ENCODE measurements around the gene HOXB6.

The HOXB6 gene

DNA sequence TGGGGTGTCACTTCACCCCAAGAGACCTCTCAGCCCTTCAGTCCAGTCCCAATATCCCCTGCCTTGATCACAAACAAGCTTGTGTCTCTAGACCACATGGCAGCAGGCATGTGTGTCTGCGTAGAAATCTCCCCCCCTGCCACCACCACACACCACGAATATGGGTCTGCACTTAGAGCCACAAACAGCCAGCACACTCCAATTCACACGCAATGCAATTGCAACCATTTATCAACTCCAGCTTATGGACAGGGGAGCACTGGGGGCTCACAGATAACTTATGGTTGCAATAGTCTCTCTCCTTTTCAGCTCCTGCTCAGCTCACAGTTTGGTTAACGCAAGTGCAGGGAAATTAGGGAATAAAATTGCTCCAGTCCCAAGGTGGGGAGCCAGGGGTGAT lies 18.8 kb upstream of the HOXB6 start:
- Histone ChIP-seq H3K36me3 (ENCODE audit: insufficient read depth, low read length) (no peaks in the 10 kb centered on the region), H3K9me3 (ENCODE audit: low read length) (no peaks in the 10 kb centered on the region), H3K27me3 (ENCODE audit: insufficient read depth, low read length) (peaks cover 97% of the 10 kb centered on the region), H3K4me1 (ENCODE audit: insufficient read depth, low read length) (peaks cover 5% of the 10 kb centered on the region), H2AFZ (ENCODE audit: low read depth, low read length) (no peak overlapping the region), H3K4me3 (ENCODE audit: low read length) (no peak overlapping the region)

DNA sequence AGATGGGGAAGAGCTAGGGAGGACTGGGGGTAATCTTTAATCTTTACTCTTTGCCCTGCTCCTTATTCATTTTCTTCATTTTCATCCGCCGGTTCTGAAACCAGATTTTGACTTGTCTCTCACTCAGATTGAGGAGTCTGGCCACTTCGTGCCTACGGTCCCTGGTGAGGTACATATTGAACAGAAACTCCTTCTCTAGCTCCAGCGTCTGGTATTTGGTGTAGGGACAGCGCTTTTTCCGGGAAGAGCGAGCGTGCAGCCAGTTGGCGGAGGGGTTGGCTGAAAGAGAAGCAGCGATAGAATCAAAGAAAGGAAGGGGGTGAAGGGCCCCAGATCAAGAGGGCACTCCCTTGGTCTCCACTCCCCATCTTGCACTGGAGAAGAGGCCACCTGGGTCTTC lies 18.1 kb upstream of the HOXB6 start:
- peaks cover 5% of the 10 kb centered on the region for H3K4me1 ChIP-seq (ENCODE audit: insufficient read depth, low read length)
- peaks cover 97% of the 10 kb centered on the region for H3K27me3 ChIP-seq (ENCODE audit: insufficient read depth, low read length)
- no peak overlapping the region for H3K4me3 ChIP-seq (ENCODE audit: low read length)
- no peaks in the 10 kb centered on the region for H3K9me3 ChIP-seq (ENCODE audit: low read length)
- H3K36me3 ChIP-seq (ENCODE audit: insufficient read depth, low read length): no peaks in the 10 kb centered on the region
- H2AFZ ChIP-seq (ENCODE audit: low read depth, low read length): no peak overlapping the region

DNA sequence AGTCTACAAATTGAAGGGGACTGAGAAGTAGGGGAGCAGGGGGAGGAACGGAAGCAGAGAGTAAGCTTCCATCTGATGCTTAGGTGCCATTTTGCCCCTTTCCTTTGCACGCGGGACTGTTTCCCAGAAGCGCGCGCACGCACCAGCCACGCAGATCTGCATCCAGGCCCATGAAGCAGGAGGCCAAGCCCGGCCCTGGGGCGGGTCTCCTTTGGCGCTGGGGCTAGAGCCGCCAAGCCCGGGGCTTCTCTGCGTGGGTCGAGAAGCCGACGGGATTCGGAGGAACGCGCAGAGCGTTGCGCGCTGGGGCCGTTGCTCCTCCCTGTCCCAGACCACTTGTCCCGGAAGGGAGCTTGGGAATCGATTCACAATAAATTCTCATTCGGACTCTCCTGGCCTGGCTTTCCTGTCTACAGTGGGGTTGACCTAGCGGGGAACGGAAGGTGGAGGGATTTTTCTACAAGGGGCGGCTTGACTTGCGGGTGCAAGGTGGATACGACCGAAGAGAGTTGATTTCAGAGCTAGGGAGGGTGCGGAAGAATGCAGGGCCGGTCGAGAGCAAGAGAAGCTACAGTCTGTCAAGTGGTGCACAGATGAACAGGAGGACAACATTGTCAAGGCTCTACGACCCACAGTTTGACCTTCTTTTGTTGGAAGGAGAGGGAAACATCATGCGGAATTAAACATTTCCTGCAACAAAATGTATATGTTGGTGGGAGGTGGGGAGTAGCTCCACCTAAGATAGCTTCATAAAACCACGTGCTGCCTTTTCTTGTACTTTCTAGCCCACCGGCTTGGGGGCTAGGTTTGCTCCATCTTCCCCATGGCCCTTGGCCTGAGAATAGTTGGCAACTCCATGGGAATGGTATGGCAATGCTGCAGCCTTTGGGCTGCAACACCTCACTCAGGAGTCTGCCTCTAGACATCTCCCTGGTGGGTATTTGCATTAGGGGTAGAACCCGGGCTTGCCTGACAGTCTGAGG lies 16.9 kb upstream of the HOXB6 start:
- Histone ChIP-seq H3K27me3 (ENCODE audit: insufficient read depth, low read length) (peaks cover 98% of the 10 kb centered on the region), H3K9me3 (ENCODE audit: low read length) (no peaks in the 10 kb centered on the region), H3K4me3 (ENCODE audit: low read length) (no peak overlapping the region), H3K36me3 (ENCODE audit: insufficient read depth, low read length) (no peaks in the 10 kb centered on the region), H3K4me1 (ENCODE audit: insufficient read depth, low read length) (peaks cover 5% of the 10 kb centered on the region), H2AFZ (ENCODE audit: low read depth, low read length) (no peak overlapping the region)

DNA sequence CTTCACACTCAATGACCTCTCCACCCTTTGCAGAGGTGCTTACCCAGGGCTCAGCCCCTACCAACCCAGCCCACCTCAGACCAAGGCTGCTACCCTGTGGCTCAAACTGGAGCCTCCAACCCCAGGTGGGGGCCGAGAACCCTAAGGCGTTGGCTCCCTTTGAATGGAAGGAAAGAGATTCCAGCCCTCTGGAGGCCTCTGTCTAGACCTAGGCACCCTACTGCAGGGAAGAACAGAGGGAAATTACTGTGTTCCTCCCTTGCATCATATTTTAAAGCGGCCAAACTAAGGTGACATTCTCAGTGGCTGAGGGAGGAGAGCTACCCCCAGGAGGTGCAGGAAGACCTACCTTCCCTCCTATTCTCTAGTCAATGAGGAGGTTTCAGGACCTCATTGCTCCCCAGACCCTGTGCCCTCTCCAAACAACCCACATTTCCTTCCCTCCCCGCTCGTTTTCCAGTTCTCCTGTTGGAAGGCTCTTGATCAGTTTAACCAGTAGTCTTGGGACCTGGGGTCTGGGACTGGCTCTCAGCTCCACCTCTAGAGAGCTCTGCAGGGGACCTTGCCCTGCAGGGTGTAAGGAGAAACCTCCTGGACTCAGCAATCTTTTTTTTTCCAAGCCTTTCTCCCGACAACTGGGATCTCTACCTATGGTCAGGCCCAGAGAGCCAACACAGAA lies 15.8 kb upstream of the HOXB6 start:
- Histone ChIP-seq H3K4me3 (ENCODE audit: low read length) (no peak overlapping the region), H3K27me3 (ENCODE audit: insufficient read depth, low read length) (peaks cover 99% of the 10 kb centered on the region), H3K36me3 (ENCODE audit: insufficient read depth, low read length) (no peaks in the 10 kb centered on the region), H3K4me1 (ENCODE audit: insufficient read depth, low read length) (peaks cover 5% of the 10 kb centered on the region), H2AFZ (ENCODE audit: low read depth, low read length) (no peak overlapping the region), H3K9me3 (ENCODE audit: low read length) (no peaks in the 10 kb centered on the region)

DNA sequence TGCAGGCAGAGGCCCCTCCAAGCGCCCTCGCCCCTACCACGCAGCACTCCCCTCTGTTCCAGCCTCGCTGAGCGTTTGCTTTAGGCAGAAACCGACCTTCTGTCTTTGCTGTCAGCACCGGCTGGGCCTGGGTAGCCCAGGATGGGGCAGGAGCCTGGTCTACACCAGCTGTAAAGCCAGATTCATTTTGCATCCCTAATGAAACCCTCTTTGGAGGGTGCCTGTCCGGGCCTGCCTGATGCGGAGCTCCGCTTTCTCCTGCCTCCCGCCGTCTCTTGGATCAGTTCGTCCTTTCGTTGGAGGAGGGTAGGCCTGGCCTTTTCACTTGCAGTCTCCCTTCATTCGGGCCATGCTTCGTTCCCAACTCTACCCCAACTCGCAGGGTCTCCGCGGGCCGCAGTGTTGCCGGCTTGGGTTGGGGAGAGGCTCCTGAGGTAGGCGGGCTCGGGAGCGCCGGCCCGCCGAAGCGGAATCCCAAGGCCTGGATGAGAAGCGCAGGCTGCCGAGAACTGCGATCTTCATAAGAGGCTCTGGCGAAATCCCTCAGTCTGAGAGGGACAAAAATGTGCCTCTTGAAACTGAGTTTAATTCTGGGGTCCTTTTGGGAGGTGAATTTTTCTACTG lies 15.2 kb upstream of the HOXB6 start:
- Histone ChIP-seq H3K4me1 (ENCODE audit: insufficient read depth, low read length) (peaks cover 2% of the 10 kb centered on the region), H3K27me3 (ENCODE audit: insufficient read depth, low read length) (peaks cover 99% of the 10 kb centered on the region), H3K4me3 (ENCODE audit: low read length) (no peak overlapping the region), H3K9me3 (ENCODE audit: low read length) (no peaks in the 10 kb centered on the region), H2AFZ (ENCODE audit: low read depth, low read length) (peak overlapping the region; percentile 55), H3K36me3 (ENCODE audit: insufficient read depth, low read length) (no peaks in the 10 kb centered on the region)

DNA sequence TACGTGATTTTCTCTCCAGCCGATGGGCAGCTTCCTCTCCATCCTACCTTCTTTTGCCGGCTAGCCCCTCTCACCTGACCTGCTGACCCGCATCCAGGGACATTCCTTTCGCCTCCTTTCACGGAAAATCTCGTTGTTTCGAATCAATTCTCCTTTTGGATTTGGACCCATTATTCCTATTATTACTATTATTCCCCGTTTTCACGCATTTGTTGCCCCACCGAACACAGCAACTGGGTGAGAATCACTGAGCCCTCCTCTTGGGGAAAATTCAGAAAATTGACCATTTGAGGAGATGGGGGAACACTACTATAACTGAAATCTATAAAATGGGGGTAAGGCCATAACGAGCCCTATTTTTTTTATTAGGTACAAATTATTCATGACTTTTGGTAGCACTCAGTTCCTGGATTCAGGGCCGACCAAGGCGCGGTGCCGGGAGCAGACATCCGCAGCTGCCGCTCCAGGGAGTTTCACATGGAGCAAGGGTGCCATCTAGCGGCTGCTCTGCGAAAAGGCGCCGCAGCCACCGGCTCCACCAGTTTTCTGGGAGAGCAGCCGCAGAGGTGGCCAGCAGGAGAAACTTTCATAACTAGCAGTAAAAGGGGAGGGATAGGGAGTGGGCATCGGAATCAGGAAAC lies 13.6 kb upstream of the HOXB6 start:
- Histone ChIP-seq H3K9me3 (ENCODE audit: low read length) (no peaks in the 10 kb centered on the region), H3K36me3 (ENCODE audit: insufficient read depth, low read length) (no peaks in the 10 kb centered on the region), H2AFZ (ENCODE audit: low read depth, low read length) (no peak overlapping the region), H3K27me3 (ENCODE audit: insufficient read depth, low read length) (peaks cover 99% of the 10 kb centered on the region), H3K4me1 (ENCODE audit: insufficient read depth, low read length) (no peaks in the 10 kb centered on the region), H3K4me3 (ENCODE audit: low read length) (no peak overlapping the region)

DNA sequence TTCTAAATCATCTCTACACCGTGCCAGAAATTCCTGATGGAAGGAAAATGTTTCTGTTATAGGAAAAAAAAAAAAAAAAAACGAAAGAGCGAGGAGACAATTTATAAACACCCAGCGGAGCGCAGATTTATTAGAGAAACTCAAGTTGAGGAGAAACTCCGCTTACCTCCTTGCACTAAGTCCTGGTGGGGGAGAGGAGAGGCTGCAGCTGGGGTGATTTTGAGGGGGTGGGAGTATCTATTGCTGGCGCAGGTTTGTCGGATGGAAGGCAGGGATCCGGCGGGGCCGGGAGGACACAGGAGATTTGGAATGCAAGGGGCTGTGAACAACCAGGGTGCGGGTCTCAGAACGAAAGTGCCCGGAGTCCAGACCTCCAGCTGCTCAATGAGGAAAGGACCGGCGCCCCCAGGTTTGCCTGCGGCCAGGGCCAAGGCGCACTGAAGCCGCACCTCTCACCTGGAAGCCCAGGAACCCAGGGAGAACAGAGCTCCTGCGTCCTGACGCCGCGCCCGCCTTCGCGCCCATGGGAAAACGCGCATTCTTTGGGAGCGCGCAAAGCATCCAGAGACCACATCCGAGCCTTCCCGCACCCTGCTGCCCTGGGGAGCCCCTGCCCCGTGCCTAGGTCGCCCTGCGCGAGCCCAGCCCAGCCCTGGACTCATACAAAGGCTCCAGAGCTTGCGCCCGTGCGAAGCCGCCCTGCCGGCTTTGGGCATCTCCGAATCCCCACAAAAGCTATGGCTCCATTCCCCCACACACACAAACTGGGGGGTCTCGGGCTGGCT lies 12.9 kb upstream of the HOXB6 start:
- H3K4me1 ChIP-seq (ENCODE audit: insufficient read depth, low read length): peaks cover 3% of the 10 kb centered on the region
- H3K36me3 ChIP-seq (ENCODE audit: insufficient read depth, low read length): no peaks in the 10 kb centered on the region
- no peak overlapping the region for H3K4me3 ChIP-seq (ENCODE audit: low read length)
- no peaks in the 10 kb centered on the region for H3K9me3 ChIP-seq (ENCODE audit: low read length)
- no peak overlapping the region for H2AFZ ChIP-seq (ENCODE audit: low read depth, low read length)
- H3K27me3 ChIP-seq (ENCODE audit: insufficient read depth, low read length): peaks cover 98% of the 10 kb centered on the region

DNA sequence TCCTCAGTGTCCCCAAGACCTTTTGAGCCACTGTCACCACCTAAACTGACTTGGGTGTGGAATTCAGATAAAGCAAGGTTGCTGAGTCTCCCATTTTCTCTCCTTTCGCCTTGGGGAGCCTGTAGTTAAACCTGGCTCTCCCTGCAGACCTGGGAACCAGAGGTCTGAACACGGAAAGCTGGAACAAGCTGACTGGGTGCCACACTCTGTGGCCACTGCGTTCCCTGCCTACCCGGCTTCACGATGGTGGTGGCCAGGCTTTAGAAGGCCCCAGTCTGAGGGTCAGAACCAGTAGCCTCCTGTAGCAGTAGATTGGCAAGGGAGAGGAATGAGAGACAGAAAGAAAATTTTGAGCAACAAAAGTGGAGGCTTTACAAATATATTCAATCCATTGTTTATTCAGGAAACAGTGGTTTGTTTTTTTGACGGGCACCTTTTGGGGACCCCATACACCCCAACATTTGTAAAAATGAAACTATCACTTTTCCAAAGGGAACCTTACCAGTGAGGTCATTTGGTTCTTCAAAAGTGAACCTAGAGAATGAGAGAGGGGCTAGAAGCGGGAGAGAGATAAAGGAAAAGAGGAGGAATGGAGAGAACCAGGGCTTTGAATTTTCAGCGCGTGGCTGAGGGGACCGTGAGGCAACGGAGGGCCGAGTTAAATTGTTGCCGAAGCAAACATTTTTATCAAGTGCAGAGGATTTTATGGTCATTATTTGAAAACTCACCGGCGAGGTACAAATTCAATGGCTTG lies 12.1 kb upstream of the HOXB6 start:
- Histone ChIP-seq H2AFZ (ENCODE audit: low read depth, low read length) (no peak overlapping the region), H3K27me3 (ENCODE audit: insufficient read depth, low read length) (peaks cover 98% of the 10 kb centered on the region), H3K9me3 (ENCODE audit: low read length) (no peaks in the 10 kb centered on the region), H3K36me3 (ENCODE audit: insufficient read depth, low read length) (no peaks in the 10 kb centered on the region), H3K4me1 (ENCODE audit: insufficient read depth, low read length) (peaks cover 6% of the 10 kb centered on the region), H3K4me3 (ENCODE audit: low read length) (no peak overlapping the region)

DNA sequence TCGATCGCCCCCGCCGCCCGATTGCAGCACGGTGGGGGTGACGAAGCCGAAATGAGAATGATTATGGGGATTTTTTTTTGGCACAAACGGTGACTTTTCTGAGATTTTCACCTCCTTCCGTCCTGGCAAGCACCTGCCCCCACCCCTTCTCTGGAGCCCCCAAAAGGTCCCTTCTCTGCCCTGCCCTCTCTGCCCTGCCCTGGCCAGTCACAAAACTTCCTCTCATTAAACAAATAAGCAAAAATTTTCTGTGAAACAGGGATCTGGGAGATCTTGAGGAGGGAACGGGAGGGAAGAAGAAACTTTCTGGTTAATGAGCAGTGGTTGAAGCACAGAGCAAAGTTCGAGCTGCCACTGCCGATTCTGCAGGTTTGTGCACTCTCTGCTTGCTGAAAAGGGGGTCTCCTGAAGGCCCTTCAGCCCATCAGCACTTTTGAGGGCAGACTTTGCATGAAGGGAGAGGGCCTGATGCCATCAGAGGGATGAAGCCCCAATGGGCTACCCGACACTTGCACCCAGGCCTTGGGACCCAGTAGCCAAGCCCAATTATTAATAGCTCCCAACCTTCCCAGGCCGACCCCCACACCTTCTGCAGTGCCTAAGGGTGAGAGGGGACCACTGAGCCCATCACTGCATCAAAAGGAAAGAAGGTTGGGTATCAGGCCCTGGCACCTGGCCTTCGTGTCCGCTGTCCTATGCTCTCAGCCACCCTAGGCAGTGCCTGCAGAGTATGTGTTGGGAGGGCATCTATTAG lies 11.4 kb upstream of the HOXB6 start:
- Histone ChIP-seq H2AFZ (ENCODE audit: low read depth, low read length) (no peak overlapping the region), H3K27me3 (ENCODE audit: insufficient read depth, low read length) (peaks cover 98% of the 10 kb centered on the region), H3K4me3 (ENCODE audit: low read length) (no peak overlapping the region), H3K4me1 (ENCODE audit: insufficient read depth, low read length) (peaks cover 6% of the 10 kb centered on the region), H3K9me3 (ENCODE audit: low read length) (no peaks in the 10 kb centered on the region), H3K36me3 (ENCODE audit: insufficient read depth, low read length) (no peaks in the 10 kb centered on the region)

DNA sequence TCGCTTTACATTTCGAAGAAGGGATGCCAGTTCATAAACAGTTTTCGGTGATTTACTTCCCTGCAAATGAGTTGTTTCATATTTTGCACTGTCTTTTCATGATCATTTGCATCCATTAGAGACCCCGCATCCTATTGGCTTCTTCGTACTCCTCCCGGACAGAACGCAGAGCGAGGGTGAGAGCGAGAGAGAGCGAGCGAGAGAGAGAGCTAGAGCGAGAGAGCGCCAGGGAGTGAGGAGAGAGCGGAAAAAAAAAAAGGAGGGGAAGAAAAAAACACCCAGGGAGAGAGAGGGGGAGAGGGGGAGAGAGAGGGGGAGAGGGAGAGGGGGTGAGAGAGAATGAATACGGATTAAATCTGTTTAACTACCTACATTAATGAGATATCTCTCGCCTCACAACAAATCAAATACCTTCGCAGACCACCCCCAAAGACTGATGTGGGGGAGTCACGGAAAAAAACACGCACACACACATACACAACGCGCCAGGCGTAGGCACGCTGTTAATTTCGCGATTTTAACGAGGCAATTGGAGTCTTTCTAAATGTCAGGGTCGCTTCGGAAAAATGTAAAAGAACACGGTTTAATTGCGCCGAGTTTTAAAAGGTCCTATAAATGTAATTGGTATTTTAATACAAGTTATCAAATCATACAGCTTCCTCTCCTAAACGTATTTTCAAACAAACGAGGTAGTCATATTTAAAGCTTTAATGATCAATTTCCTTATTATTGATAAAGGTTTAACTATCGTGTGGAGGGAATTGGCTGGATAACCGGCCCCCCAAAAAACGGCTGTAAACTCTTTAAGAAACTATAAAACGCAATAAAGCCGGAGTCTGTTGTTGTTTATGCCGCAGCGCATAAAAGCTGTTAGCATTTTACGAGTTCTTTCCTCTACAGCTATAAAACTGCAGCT lies 10.5 kb upstream of the HOXB6 start, which contains the start of gene HOXB8:
Gene HOXB8 (minus strand): TSS at position 246 of the 916 bp plus-strand sequence. CDS start 588 bp downstream, outside the sequence.
- Histone ChIP-seq H2AFZ (ENCODE audit: low read depth, low read length) (no peak within 1 kb of the TSS), H3K4me3 (ENCODE audit: low read length) (no peak within 1 kb of the TSS), H3K4me1 (ENCODE audit: insufficient read depth, low read length) (peaks cover 6% of the 10 kb centered on the region), H3K36me3 (ENCODE audit: insufficient read depth, low read length) (no peaks in the 10 kb centered on the region), H3K27me3 (ENCODE audit: insufficient read depth, low read length) (peaks cover 98% of the 10 kb centered on the region), H3K9me3 (ENCODE audit: low read length) (no peaks in the 10 kb centered on the region)
